ENCODE measurements around the gene ANTXR2. TPM values are rescaled to one million over a fixed set of nuclear protein-coding genes. Genes with fewer than 3 reads are reported as not detected.

ANTXR2 gene
- total RNA-seq, 4 donors from 2014 or later = 319 to 518 (median 329) TPM

DNA sequence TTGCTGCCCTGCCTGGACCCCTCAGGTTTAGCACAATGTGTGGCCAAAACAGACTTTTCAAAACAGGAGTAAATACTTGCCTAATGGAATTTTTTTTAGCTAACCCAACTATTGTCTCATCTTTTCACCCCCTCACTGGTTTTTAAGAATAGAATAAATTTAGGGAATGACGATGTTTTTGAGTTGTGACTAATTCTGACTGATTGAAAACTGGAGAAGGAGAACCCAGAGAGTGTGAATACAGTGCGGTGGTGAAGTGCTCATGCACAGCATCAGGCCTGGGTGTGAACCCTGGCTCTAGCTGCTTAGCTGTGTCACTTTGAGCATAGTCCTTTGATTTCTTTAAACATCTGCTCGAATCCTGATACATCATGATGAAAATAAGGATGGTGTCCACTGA is 10.5 kb downstream of the ANTXR2 start:
- Histone ChIP-seq H3K36me3 (peaks cover 21 to 76% (median 39%) of the 10 kb centered on the region in 4 donors), H3K9me3 (no peaks in the 10 kb centered on the region), H3K27ac (replicated peaks in 1 of 4) (peak overlapping the region in 1 of 4 donors; percentile 1), H3K27me3 (no peaks in the 10 kb centered on the region), H3K4me3 (no peak overlapping the region), H3K4me1 (peaks cover 6 to 83% (median 70%) of the 10 kb centered on the region in 4 donors)
- TF ChIP-seq, protein P1, sequence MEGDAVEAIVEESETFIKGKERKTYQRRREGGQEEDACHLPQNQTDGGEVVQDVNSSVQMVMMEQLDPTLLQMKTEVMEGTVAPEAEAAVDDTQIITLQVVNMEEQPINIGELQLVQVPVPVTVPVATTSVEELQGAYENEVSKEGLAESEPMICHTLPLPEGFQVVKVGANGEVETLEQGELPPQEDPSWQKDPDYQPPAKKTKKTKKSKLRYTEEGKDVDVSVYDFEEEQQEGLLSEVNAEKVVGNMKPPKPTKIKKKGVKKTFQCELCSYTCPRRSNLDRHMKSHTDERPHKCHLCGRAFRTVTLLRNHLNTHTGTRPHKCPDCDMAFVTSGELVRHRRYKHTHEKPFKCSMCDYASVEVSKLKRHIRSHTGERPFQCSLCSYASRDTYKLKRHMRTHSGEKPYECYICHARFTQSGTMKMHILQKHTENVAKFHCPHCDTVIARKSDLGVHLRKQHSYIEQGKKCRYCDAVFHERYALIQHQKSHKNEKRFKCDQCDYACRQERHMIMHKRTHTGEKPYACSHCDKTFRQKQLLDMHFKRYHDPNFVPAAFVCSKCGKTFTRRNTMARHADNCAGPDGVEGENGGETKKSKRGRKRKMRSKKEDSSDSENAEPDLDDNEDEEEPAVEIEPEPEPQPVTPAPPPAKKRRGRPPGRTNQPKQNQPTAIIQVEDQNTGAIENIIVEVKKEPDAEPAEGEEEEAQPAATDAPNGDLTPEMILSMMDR (IDR thresholded peaks at IDR 0.05) = no peak
- no peak for TF ChIP-seq EP300 (IDR thresholded peaks at IDR 0.05)
- TF ChIP-seq POLR2A (IDR thresholded peaks at IDR 0.05; ENCODE audit: low read depth) = no peak
- no peak for TF ChIP-seq POLR2AphosphoS5 (IDR thresholded peaks at IDR 0.05)
- intact Hi-C loops (cut with DNase I) = no loop called here
- no peak for DNase-seq (ENCODE audit: extremely low spot score)
- 84% methylated on average over 3 of the region's 3 CpGs for WGBS

DNA sequence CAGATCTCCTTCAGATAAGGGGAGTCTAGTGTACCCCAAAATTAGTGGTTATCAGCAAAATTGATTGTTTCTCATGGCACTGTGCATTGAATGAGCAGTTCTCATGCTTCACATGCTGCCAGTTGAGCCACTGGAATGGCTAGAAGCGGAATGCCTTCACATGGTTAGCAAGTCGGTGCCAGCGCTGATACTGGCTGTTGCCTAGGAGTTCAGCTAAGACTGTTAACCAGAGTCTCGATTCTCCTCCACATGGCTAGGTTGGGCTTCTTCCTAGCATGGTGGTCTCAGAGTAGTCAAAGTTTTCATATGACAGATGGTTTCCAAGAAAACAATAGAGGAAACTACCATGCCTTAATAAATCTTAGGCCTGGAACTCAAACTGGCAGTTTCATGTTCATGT is 12.2 kb downstream of the ANTXR2 start:
- TF ChIP-seq, protein P1 (IDR thresholded peaks at IDR 0.05) = no peak
- TF ChIP-seq POLR2AphosphoS5 (IDR thresholded peaks at IDR 0.05) (no peak), POLR2A (IDR thresholded peaks at IDR 0.05; ENCODE audit: low read depth) (no peak)
- H3K4me1 ChIP-seq = peaks cover 6 to 85% (median 65%) of the 10 kb centered on the region in 4 donors
- H3K9me3 ChIP-seq = no peaks in the 10 kb centered on the region
- DNase-seq (ENCODE audit: extremely low spot score) = no peak
- H3K27ac ChIP-seq (replicated peaks in 1 of 4) = no peak overlapping the region
- H3K4me3 ChIP-seq = no peak overlapping the region
- 93% methylated on average over 4 of the region's 4 CpGs for WGBS
- H3K36me3 ChIP-seq = peaks cover 18 to 60% (median 24%) of the 10 kb centered on the region in 4 donors
- H3K27me3 ChIP-seq = no peaks in the 10 kb centered on the region
- intact Hi-C loops (cut with DNase I) = no loop called here

DNA sequence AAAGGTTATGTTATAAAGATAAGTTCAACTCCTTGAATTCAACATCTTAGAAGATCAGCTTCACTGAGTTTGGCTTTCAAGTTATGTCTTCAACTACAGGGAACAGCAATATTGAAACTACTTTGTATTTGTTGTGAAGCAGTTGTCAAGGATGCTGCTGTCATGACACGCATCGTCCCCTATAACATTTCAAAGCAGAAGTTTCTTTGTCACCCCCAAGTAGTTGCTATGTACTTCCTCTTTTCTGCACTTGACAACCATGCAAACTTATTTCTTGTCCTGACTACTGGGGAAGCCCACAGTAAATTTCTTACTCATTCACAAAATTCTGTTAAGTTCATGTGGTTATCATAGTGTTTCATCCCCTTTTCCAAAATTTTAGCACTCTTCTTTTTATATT is 14.3 kb downstream of the ANTXR2 start:
- peak overlapping the region in 3 of 4 donors; percentile 35 to 58 (median 51) for H3K27ac ChIP-seq (replicated peaks in 1 of 4)
- peaks cover 6 to 88% (median 70%) of the 10 kb centered on the region in 4 donors for H3K4me1 ChIP-seq
- no peak overlapping the region for H3K4me3 ChIP-seq
- no peaks in the 10 kb centered on the region for H3K27me3 ChIP-seq
- no peak for DNase-seq (ENCODE audit: extremely low spot score)
- 19% methylated on average over 2 of the region's 2 CpGs for WGBS
- intact Hi-C loops (cut with DNase I) = loop anchor here (10.0 kb wide), 1 partner anchor 1104 kb away; no protein-coding TSS in a partner anchor
- H3K9me3 ChIP-seq = no peaks in the 10 kb centered on the region
- H3K36me3 ChIP-seq = peaks cover 8 to 58% (median 12%) of the 10 kb centered on the region in 4 donors
- no peak for TF ChIP-seq POLR2A (IDR thresholded peaks at IDR 0.05; ENCODE audit: low read depth)
- TF ChIP-seq EP300 (IDR thresholded peaks at IDR 0.05) = no peak
- TF ChIP-seq, protein P1 (IDR thresholded peaks at IDR 0.05) = no peak
- peak in 1 of 2 donors; percentile 12 for TF ChIP-seq POLR2AphosphoS5 (IDR thresholded peaks at IDR 0.05)

DNA sequence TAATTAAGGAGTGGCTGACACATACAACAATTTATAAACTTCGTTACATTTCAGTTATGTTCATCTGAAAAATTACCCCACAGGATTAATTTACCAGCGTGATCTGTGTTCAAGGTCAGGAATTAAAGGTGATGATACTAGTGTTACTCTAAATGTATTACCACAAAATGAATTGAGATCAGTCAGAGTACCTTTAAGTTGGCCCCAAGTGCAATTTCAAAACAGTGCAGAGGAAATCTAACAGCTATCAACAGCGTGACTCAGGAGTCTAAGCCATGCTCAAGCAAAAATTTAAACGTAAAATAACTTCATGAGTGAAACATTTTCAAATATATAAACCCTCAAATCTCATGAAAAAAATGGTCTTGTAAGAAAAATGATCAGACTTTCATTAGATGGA is 18.7 kb downstream of the ANTXR2 start:
- intact Hi-C loops (cut with DNase I) = loop anchor here (10.0 kb wide), 1 partner anchor 1100 kb away; no protein-coding TSS in a partner anchor
- 67% methylated on average over 4 of the region's 4 CpGs for WGBS
- H3K4me1 ChIP-seq = peaks cover 11 to 99% (median 74%) of the 10 kb centered on the region in 4 donors

More for the DNA sequence above, 18.7 kb downstream of the ANTXR2 start:
- Histone ChIP-seq H3K27ac (replicated peaks in 1 of 4) (peak overlapping the region; percentile 47 to 76 (median 58)), H3K36me3 (peaks cover 0 to 55% (median 0%) of the 10 kb centered on the region in 4 donors), H3K27me3 (no peaks in the 10 kb centered on the region), H3K9me3 (no peaks in the 10 kb centered on the region), H3K4me3 (no peak overlapping the region)
- DNase-seq (ENCODE audit: extremely low spot score) = no peak
- no peak for TF ChIP-seq EP300 (IDR thresholded peaks at IDR 0.05)
- TF ChIP-seq POLR2A (IDR thresholded peaks at IDR 0.05; ENCODE audit: low read depth) = no peak
- no peak for TF ChIP-seq POLR2AphosphoS5 (IDR thresholded peaks at IDR 0.05)
- TF ChIP-seq, protein P1 (IDR thresholded peaks at IDR 0.05) = no peak

All from esophagus muscularis mucosa (tissue), 4 donors.